GM21360 (cell line): ENCODE results near the gene SPATA32.

Experiments
- ATAC-seq: cut with Tn5 transposase; IDR thresholded peaks from one replicate; pipeline ENCODE4 v1.9.1; 2021; ENCODE audit warnings: mild to moderate bottlenecking, moderate library complexity; ENCODE audit not compliant: unreplicated experiment

SPATA32 gene

GRCh38 chr17:45230787-45231480, 31.0 kb downstream of the SPATA32 start:
- no peak for ATAC-seq

- no peak for ATAC-seq
These were observed 31.5 kb downstream of the SPATA32 start for GRCh38 chr17:45230410-45230786.

DNA sequence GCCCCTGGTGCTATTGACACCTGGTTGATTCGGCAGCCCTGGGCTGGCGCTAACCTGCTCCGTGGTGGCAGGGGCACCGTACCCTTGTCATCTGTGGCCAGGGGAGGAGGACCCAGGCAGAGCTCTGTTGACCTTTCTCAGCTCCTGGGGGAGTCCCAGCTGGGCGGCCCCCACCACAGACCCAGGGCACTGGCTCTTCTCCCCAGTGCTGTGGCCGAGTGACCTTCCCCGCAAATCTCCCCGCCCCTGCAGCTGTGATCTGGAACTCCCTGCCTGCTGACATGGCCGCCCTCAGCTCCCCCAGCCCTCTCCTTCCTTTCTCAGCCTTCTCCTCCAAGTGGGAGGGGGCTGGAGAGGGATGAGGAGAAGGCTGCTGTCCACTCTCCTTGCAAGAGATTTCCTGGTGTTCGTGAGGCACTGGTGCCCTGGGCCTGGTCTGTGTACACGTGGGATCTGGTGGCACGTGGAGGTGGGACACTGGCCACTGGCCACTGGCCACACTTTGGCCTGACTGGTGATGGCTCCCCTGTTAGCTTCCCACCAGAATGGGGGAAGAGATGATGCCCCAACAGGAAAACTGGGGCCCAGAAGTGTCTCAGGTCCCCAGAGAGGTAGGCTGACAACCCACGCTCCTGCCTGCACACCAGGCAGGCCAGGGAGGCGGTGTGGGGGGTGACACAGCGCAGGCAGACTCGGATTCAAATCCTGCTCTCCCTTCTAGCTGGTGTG, 32.0 kb downstream of the SPATA32 start:
- ATAC-seq, result no peak

DNA sequence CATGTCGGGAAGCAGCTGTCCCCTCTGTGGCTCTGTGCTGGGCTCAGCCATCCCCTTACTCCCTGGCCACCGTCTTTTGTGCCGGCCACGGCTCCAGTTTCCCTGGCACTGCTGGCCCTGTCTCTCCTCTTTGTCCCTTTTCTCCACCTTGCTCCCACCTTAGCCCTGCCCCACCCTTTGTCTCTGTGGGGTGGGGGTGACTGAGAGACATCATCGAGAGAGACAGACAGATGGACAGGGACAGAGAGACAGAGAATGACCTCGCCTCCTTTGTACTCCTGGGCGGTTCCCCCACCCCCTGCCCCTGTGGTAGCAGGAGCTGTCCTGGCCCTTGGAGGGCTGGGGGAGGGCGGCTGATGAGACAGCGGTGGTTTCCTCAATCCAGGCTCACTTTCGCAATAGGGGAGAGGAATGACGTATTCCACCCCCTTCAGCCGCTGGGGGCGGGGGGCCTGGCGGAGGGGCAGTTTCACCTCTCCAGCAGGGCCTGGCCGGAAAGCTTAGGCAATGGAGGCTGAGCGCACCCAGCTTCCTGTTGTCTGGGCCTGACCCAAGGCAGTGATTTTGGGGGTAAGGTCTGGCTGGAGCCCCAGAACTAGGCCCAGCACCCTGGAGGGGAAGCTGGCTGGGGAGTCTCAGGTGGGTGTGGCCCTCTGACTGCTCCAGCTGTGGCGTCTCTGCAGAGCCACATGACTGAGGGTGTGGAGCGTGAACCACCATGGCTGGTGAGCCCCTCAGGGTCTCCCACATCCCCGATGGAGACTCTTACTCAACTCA, 32.9 kb downstream of the SPATA32 start:
- ATAC-seq, result no peak

- ATAC-seq, result no peak
These were observed 33.8 kb downstream of the SPATA32 start for GRCh38 chr17:45227926-45228762.

DNA sequence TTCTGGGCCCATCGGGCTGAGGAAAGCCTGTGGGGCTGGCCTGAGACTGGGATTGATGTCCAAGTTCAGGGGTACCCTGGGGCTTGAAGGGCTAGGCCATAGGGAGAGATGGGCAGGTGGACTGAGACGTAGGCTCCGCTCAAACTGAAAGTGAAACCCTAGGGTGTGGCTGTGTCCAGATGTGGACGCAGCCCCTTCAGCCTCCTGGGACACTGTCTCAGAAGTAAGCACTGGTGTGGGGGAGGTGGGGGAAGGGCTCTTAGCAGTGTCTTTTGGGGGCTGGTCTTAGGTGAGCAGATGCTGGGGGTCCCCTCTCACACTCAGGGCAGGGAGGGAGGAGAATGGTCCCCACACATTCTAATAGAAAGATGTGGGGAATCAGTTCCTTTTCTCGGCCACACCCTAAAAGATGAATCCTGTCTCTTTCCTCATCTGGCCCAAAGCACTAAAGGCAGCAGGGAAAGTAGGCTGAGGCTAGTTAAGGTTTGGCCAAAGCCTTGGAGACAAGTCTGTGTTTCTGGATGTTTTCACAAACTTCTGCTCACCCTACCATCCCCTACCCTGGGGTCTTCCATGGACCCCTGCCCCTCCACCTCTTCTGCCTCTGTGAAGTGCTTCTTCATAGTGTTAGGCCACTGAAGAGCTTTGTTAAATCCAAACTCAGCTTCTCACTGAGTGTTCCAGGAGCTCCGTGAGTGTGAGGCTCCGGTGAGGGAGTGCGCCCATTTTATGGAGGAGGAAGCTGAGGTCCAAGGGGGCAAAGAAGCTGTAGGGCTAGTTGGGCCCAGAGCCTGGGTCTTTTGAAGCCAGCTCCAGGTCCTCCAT, 34.6 kb downstream of the SPATA32 start:
- no peak for ATAC-seq

DNA sequence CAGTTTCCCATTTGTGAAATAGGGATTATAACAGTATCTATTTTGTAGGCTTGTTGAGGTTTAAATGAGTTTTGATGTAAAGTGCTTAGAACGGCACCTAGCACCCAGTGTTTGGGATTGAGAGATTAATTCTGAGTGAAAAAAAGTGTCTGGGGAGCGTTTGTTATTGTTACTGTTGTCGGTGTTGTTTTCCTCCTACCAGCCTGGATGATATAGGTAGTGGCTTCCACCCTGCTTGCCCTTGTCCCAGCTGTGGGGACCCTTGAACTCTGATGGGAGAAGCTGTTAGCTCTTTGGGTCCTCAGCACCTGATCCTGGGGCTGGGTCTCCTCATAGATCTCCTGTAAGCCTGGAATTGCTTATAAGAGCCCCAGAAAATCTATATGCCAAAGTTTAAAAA, 35.3 kb downstream of the SPATA32 start:
- no peak for ATAC-seq

DNA sequence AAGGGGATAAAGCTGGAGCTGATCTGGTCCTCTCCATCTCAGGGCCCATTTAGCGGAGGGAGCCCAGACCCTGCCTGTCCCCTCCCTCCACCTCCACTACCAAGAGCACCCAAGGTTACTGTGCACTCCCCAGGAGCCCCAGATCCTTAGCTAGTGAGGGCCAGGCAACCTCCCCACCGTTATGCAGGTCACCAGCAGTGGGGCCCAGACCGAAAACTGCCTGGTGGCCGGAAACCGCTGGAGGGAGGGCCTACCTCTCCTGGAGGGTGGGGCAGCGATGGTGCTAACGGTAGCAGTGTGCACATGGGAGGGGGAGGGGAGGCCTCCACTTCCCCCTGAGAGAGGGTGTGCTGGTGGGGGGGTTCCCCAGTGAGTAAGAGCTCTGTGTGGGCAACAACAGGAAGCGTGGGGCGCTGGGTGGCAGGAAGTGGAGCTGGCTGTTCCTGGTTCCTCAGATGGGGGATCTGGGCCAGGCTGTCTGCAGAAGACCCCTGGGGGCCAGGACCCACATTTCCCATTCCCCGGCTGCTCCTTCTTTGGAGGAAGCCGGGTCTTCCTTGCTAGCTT, 35.8 kb downstream of the SPATA32 start:
- ATAC-seq, result peak; percentile 37

GRCh38 chr17:45225051-45225700, 36.7 kb downstream of the SPATA32 start:
- ATAC-seq, result no peak

- no peak for ATAC-seq
These were observed 37.2 kb downstream of the SPATA32 start for GRCh38 chr17:45224671-45225050.

- no peak for ATAC-seq
These were observed 38.1 kb downstream of the SPATA32 start for GRCh38 chr17:45223539-45224528.

GRCh38 chr17:45222996-45223538, 38.8 kb downstream of the SPATA32 start:
- no peak for ATAC-seq

DNA sequence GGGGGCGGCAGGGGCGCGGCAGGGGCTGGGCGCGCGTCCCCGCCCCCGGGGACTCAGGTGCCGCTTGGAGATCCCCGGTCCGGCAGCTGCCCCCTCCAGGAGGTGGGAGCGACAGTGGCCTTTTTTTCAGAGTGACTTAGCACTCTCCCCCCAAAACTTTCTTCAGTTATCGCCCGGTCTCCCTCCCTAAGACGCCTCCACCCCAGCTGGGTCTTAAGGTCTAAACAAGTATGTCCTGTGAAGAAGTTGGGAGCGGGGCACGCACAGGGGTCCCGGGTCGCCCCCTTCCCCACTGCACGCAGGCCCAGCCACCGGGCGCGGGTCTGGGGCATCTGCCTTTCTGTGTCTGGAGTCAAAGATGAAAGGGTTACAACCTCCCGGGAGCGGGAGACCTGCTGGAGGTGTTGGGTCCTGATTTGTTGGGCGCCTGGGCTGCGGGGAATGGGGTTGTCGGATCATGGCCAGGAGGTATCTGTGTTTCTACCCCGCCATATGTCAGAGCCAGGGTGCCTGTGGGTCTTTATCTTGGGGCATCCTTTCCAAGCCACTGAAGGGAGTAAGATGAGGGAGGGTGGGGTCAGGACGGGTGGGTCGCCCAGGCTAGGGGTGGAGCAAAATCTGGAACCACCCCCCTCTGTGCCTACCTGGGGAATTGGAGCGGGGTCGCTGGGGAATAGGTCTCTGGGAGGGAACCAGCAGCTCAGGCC, 39.5 kb downstream of the SPATA32 start:
- ATAC-seq, result no peak

- ATAC-seq, result no peak
These were observed 39.9 kb downstream of the SPATA32 start for GRCh38 chr17:45222014-45222288.

- no peak for ATAC-seq
These were observed 40.5 kb downstream of the SPATA32 start, which contains the start of gene FMNL1 for GRCh38 chr17:45221081-45222013. TSS of gene FMNL1 (plus strand) at chr17:45221885. CDS start at chr17:45222125, 240 bp downstream.

GRCh38 chr17:45220079-45220478, 41.8 kb downstream of the SPATA32 start:
- ATAC-seq, result no peak
